OCI-LY3 (cell line): Measurements from ENCODE around the gene RPL6.
"Not testable (repeated sequence)": the region's sequence is repeated elsewhere in the genome, so short reads cannot be mapped to it uniquely, and the experiment has no call there.

ENCODE experiments used
- H2AFZ ChIP-seq: fragments of 200-600, 300-600 bp; shearing (Covaris generic); 2 replicates; pipeline ENCODE4 v1.6.0; 2014; ENCODE audit warnings: antibody characterized with exemption, low read depth, low read length
- H3K27ac ChIP-seq: fragments of 200-600, 300-600 bp; sonication (generic); 2 replicates; pipeline ENCODE4 v1.5.1; 2014; ENCODE audit warnings: mild to moderate bottlenecking, low read length, moderate library complexity, mixed read lengths
- H3K27me3 ChIP-seq: fragments of 200-600, 300-600 bp; sonication (generic); 2 replicates; pipeline ENCODE4 v1.6.1; 2014; ENCODE audit warnings: low read depth, low read length, mixed read lengths
- H3K36me3 ChIP-seq: fragments of 200-600, 300-600 bp; sonication (generic); replicated peaks from 2 replicates; pipeline ENCODE3; 2014; ENCODE audit warnings: low read depth, low read length, mixed read lengths
- H3K4me1 ChIP-seq: fragments of 300-600, 200-600 bp; sonication (generic); 2 replicates; pipeline ENCODE4 v1.6.1; 2014; ENCODE audit warnings: low read length, mixed read lengths
- H3K4me2 ChIP-seq: fragments of 200-600, 300-600 bp; sonication (generic); 2 replicates; pipeline ENCODE4 v1.6.1; 2014; ENCODE audit warnings: low read length, mixed read lengths
- H3K4me3 ChIP-seq: fragments of 300-600, 200-600 bp; sonication (generic); 2 replicates; pipeline ENCODE4 v1.5.1; 2014; ENCODE audit warnings: antibody characterized with exemption, mild to moderate bottlenecking, low read length, moderate library complexity
- H3K79me2 ChIP-seq: fragments of 300-600, 200-600 bp; shearing (Covaris generic); 2 replicates; pipeline ENCODE4 v1.6.1; 2014; ENCODE audit warnings: mild to moderate bottlenecking, low read length, mixed read lengths
- H3K9ac ChIP-seq: fragments of 300-600, 200-600 bp; shearing (Covaris generic); 2 replicates; pipeline ENCODE4 v1.6.0; 2014; ENCODE audit warnings: mild to moderate bottlenecking, low read length, moderate library complexity
- H3K9me3 ChIP-seq: fragments of 200-600, 300-600 bp; shearing (Covaris generic); 2 replicates; pipeline ENCODE4 v1.6.1; 2014; ENCODE audit warnings: low read length, mixed read lengths; ENCODE audit not compliant: insufficient read depth
- H4K20me1 ChIP-seq: fragments of 200-600, 300-600 bp; sonication (generic); 2 replicates; pipeline ENCODE4 v1.6.1; 2016; ENCODE audit warnings: low read length, mixed read lengths; ENCODE audit not compliant: insufficient read depth
- CTCF ChIP-seq: fragments of 200-600, 300-600 bp; sonication (generic); IDR thresholded peaks from 2 replicates; pipeline ENCODE4 v1.5.1; 2014; ENCODE audit warnings: antibody characterized with exemption, low read length, low read depth
- EZH2phosphoT487 ChIP-seq: fragments of 200-600 bp; shearing (Covaris generic); IDR thresholded peaks from 2 replicates; pipeline ENCODE4 v1.6.1; 2018; ENCODE audit warnings: antibody characterized with exemption, mixed run types, low read depth

Gene RPL6

GRCh38 chr12:112409064-112409905 lies at the start of gene RPL6:
Gene RPL6 (minus strand): TSS chr12:112409605. CDS start chr12:112408656, 949 bp downstream.
- no peaks in the 10 kb centered on the region for H3K9me3 ChIP-seq
- peaks cover 13% of the 10 kb centered on the region for H3K4me1 ChIP-seq
- H3K4me3 ChIP-seq = peak within 1 kb of the TSS; percentile 96
- peaks cover 25% of the 10 kb centered on the region for H3K79me2 ChIP-seq
- H3K27ac ChIP-seq = peak within 1 kb of the TSS; percentile 84
- no peaks in the 10 kb centered on the region for H3K27me3 ChIP-seq
- peaks cover 31% of the 10 kb centered on the region for H4K20me1 ChIP-seq
- peak within 1 kb of the TSS; percentile 92 for H2AFZ ChIP-seq
- peaks cover 42% of the 10 kb centered on the region for H3K36me3 ChIP-seq
- peak within 1 kb of the TSS; percentile 98 for H3K9ac ChIP-seq
- no peak for TF ChIP-seq EZH2phosphoT487
- TF ChIP-seq CTCF = no peak
- H3K4me2 ChIP-seq = peak within 1 kb of the TSS; percentile 85

GRCh38 chr12:112458751-112459150 lies 49.3 kb upstream of the RPL6 start:
- no peaks in the 10 kb centered on the region for H3K9me3 ChIP-seq
- H3K4me3 ChIP-seq = no peak overlapping the region
- peaks cover 7% of the 10 kb centered on the region for H3K4me1 ChIP-seq
- TF ChIP-seq EZH2phosphoT487 (no peak), CTCF (no peak)
- no peak overlapping the region for H2AFZ ChIP-seq
- peaks cover 26% of the 10 kb centered on the region for H3K36me3 ChIP-seq
- H3K27me3 ChIP-seq = no peaks in the 10 kb centered on the region
- no peak overlapping the region for H3K9ac ChIP-seq
- H3K27ac ChIP-seq = no peak overlapping the region
- no peaks in the 10 kb centered on the region for H3K79me2 ChIP-seq
- H3K4me2 ChIP-seq = no peak overlapping the region
- no peaks in the 10 kb centered on the region for H4K20me1 ChIP-seq

DNA sequence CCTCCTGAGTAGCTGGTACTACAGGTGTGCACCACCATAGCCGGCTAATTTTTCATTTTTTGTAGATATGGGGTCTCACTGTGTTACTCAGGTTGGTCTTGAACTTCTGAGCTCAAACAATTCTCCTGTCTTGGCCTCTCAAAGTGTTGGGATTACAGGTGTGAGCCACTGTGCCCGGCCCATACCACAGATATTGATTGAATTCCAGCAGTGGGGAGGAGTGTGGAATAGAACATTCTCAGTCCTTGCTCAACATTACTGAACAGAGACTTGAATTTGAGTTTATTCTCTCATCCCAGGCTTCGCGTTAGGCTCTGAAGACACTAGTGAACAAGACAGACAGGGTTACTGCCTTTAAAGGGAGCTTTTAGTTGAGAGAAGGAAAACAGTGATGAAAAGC lies 48.9 kb upstream of the RPL6 start:
- H3K79me2 ChIP-seq = no peaks in the 10 kb centered on the region
- peaks cover 3% of the 10 kb centered on the region for H3K4me1 ChIP-seq
- no peak overlapping the region for H3K4me3 ChIP-seq
- no peaks in the 10 kb centered on the region for H3K27me3 ChIP-seq
- TF ChIP-seq CTCF = no peak
- TF ChIP-seq EZH2phosphoT487 = no peak
- H3K27ac ChIP-seq = no peak overlapping the region
- H3K36me3 ChIP-seq = peaks cover 29% of the 10 kb centered on the region
- no peak overlapping the region for H3K9ac ChIP-seq
- H3K9me3 ChIP-seq = no peaks in the 10 kb centered on the region
- no peaks in the 10 kb centered on the region for H4K20me1 ChIP-seq
- no peak overlapping the region for H3K4me2 ChIP-seq
- H2AFZ ChIP-seq = no peak overlapping the region

DNA sequence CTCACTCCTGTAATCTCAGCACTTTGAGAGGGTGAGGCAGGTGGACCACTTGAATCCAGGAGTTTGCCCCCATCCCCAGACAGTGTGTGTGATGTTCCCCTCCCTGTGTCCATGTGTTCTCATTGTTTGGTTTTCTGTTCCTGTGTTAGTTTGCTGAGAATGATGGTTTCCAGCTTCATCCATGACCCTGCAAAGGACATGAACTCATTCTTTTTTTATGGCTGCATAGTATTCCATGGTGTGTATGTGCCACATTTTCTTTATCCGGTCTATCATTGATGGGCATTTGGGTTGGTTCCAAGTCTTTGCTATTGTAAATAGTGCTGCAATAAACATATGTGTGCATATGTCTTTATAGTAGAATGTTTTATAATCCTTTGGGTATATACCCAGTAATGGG lies 47.7 kb upstream of the RPL6 start:
- not testable (repeated sequence) for H4K20me1 ChIP-seq, H2AFZ ChIP-seq, H3K27me3 ChIP-seq, H3K9ac ChIP-seq, H3K79me2 ChIP-seq, H3K4me1 ChIP-seq, H3K4me3 ChIP-seq, H3K9me3 ChIP-seq, H3K4me2 ChIP-seq, H3K27ac ChIP-seq
- H3K36me3 ChIP-seq = peaks cover 29% of the 10 kb centered on the region
